HL-60 (cell line): ENCODE results near the gene NEUROD2.

Experiments
- DNase-seq, 2 experiments: peaks; one replicate each; pipeline ENCODE4 v3.0.0-alpha.2; 2010 to 2020; ENCODE audit warnings: low read depth in 1 of 2, low spot score in 1 of 2
- H3K27ac ChIP-seq: fragments of 250-450 bp; sonication (Bioruptor Pico); replicated peaks from 2 replicates; pipeline ENCODE4 v1.5.1; 2020; ENCODE audit warnings: mild to moderate bottlenecking, moderate library complexity
- H3K27me3 ChIP-seq: fragments of 250-450 bp; sonication (Bioruptor Pico); 2 replicates; pipeline ENCODE4 v1.5.1; 2021; ENCODE audit warnings: mild to moderate bottlenecking, moderate library complexity; ENCODE audit not compliant: insufficient read depth, poor library complexity, severe bottlenecking
- H3K4me3 ChIP-seq: replicated peaks from 2 replicates; pipeline ENCODE4 v1.5.1; 2011; ENCODE audit warnings: mild to moderate bottlenecking, control low read depth, low read length; ENCODE audit not compliant: insufficient read depth
- CTCF ChIP-seq: IDR thresholded peaks from one replicate; pipeline ENCODE4 v1.5.1; 2011; ENCODE audit warnings: low read length, control low read depth, inconsistent platforms; ENCODE audit not compliant: insufficient read depth
- GABPA ChIP-seq: IDR thresholded peaks from 2 replicates; pipeline ENCODE4 v1.6.1; 2012; ENCODE audit warnings: low read depth
- POLR2AphosphoS5 ChIP-seq: IDR thresholded peaks from 2 replicates; pipeline ENCODE4 v1.6.1; 2012; ENCODE audit warnings: low read depth
- REST ChIP-seq: IDR thresholded peaks from 2 replicates; pipeline ENCODE4 v1.6.1; 2012; ENCODE audit warnings: low read depth; ENCODE audit not compliant: insufficient replicate concordance
- SPI1 ChIP-seq: IDR thresholded peaks from 2 replicates; pipeline ENCODE4 v1.6.1; 2012; ENCODE audit warnings: low read depth, mild to moderate bottlenecking, borderline replicate concordance

Gene NEUROD2

GRCh38 chr17:39611401-39612112, 3.8 kb upstream of the NEUROD2 start:
- H3K27me3 ChIP-seq = peaks cover 30% of the 10 kb centered on the region

GRCh38 chr17:39609416-39610025, 1.8 kb upstream of the NEUROD2 start:
- TF ChIP-seq POLR2AphosphoS5 = no peak
- no peak for TF ChIP-seq SPI1
- no peak for TF ChIP-seq GABPA
- TF ChIP-seq CTCF = no peak
- TF ChIP-seq REST = no peak
- no peak overlapping the region for H3K4me3 ChIP-seq
- H3K27ac ChIP-seq = no peak overlapping the region
- no peak for DNase-seq
- H3K27me3 ChIP-seq = peaks cover 45% of the 10 kb centered on the region

More at GRCh38 chr17:39611401-39612112, 3.8 kb upstream of the NEUROD2 start:
- TF ChIP-seq GABPA (no peak), CTCF (no peak), SPI1 (no peak), REST (no peak), POLR2AphosphoS5 (no peak)
- Histone ChIP-seq H3K27ac (no peak overlapping the region), H3K4me3 (no peak overlapping the region)
- DNase-seq = no peak

- DNase-seq = no peak
- no peak for TF ChIP-seq SPI1
- no peak for TF ChIP-seq POLR2AphosphoS5
- no peak overlapping the region for H3K4me3 ChIP-seq
- H3K27me3 ChIP-seq = peaks cover 53% of the 10 kb centered on the region
- H3K27ac ChIP-seq = no peak overlapping the region
Measured at GRCh38 chr17:39608142-39608981, 642 bp upstream of the NEUROD2 start.
